Type B pancreatic cell (in vitro differentiated cells): ENCODE results near the gene ASZ1. TPM values are rescaled to one million over a fixed set of nuclear protein-coding genes. Genes with fewer than 3 reads are reported as not detected.
A peak's percentile ranks its signal among the peaks of the same experiment; 100 is the strongest.

Experiments used
- DNase-seq: peaks from one replicate; pipeline ENCODE4 v3.0.0; 2021; ENCODE audit warnings: mixed read lengths; ENCODE audit not compliant: unreplicated experiment; ENCODE audit errors: extremely low spot score
- H3K27ac Mint-ChIP-seq: 2 replicates; pipeline ENCODE4 v1.8.0; 2021; ENCODE audit warnings: mild to moderate bottlenecking, mixed read lengths
- H3K27me3 Mint-ChIP-seq: 2 replicates; pipeline ENCODE4 v1.8.0; 2021; ENCODE audit warnings: mixed read lengths
- H3K36me3 Mint-ChIP-seq: 2 replicates; pipeline ENCODE4 v1.8.0; 2021; ENCODE audit warnings: mixed read lengths
- H3K4me1 Mint-ChIP-seq: one replicate; pipeline ENCODE4 v1.8.0; 2021; ENCODE audit warnings: mixed read lengths; ENCODE audit not compliant: unreplicated experiment
- H3K4me3 Mint-ChIP-seq: 2 replicates; pipeline ENCODE4 v1.8.0; 2021; ENCODE audit warnings: mild to moderate bottlenecking, mixed read lengths
- H3K9me3 Mint-ChIP-seq: 2 replicates; pipeline ENCODE4 v1.8.0; 2021; ENCODE audit warnings: mixed read lengths
- total RNA-seq: library from RNA; stranded (reverse); gene quantifications from 2 replicates; pipeline ENCODE4 v1.2.1, GENCODE V29; 2021; ENCODE audit warnings: low replicate concordance
- TF ChIP-seq, protein P1 (sequence below): fragments of 200-600 bp; sonication (generic); conservative IDR thresholded peaks from 2 replicates; pipeline ENCODE4 v1.5.0; 2021; ENCODE audit warnings: antibody characterized with exemption, mild to moderate bottlenecking

Gene ASZ1
- total RNA-seq, 1 donor from 2014 or later: not detected

DNA sequence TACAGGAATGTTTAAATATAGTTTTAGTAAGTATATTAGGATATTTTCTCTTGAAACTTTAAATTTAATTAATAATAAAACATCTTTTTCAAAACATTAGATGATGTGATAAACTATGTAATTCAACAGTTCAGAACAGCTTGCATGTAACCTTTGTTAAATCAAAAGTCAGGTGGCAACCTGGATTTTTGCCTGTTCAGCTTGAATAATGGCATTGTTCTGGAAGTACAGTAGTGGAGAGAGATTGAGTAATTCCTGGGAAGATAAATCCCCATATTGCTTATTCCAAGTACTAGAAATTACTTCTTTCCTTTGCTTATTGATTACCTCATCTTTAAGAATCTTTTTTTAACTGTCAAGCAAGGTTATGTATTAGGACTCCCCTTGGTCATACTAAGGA lies 32.4 kb upstream of the ASZ1 start:
- DNase-seq: no peak
- Mint-ChIP-seq H3K9me3 (no peaks in the 10 kb centered on the region), H3K27ac (no peak overlapping the region), H3K4me1 (no peaks in the 10 kb centered on the region), H3K36me3 (no peaks in the 10 kb centered on the region), H3K27me3 (no peaks in the 10 kb centered on the region), H3K4me3 (no peak overlapping the region)
- TF ChIP-seq, protein P1, sequence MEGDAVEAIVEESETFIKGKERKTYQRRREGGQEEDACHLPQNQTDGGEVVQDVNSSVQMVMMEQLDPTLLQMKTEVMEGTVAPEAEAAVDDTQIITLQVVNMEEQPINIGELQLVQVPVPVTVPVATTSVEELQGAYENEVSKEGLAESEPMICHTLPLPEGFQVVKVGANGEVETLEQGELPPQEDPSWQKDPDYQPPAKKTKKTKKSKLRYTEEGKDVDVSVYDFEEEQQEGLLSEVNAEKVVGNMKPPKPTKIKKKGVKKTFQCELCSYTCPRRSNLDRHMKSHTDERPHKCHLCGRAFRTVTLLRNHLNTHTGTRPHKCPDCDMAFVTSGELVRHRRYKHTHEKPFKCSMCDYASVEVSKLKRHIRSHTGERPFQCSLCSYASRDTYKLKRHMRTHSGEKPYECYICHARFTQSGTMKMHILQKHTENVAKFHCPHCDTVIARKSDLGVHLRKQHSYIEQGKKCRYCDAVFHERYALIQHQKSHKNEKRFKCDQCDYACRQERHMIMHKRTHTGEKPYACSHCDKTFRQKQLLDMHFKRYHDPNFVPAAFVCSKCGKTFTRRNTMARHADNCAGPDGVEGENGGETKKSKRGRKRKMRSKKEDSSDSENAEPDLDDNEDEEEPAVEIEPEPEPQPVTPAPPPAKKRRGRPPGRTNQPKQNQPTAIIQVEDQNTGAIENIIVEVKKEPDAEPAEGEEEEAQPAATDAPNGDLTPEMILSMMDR: no peak

DNA sequence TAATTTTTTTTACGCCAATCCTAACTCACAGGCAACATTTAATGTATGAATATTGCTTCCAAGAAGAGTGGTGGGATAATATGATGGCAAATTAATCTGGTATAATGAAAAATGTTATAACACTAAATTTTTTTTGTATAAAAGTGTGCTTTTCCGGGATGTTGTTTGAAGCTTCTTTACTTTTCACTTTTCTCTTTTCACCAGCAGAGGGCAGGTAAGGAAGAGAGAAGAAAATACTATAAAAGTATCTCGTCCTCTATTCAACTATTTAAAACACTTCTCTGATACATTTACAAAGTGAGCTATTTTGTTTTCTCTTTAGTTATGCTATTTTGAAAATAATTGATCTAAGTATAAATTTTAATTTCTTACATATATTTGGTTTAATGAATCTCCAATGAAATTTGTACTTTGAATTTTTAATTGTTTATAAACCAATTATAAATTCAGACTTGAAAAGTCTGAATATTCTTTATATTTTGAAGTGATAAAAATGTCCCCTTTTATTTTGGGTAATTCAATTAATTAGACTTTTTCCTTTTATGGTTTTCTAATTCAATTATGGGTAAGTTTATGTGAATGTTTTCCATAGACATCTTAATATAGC lies 31.8 kb upstream of the ASZ1 start:
- Mint-ChIP-seq H3K9me3 (no peaks in the 10 kb centered on the region), H3K36me3 (no peaks in the 10 kb centered on the region), H3K4me3 (no peak overlapping the region), H3K27ac (no peak overlapping the region), H3K27me3 (no peaks in the 10 kb centered on the region), H3K4me1 (no peaks in the 10 kb centered on the region)
- no peak for DNase-seq
- TF ChIP-seq, protein P1: peak; percentile 91

DNA sequence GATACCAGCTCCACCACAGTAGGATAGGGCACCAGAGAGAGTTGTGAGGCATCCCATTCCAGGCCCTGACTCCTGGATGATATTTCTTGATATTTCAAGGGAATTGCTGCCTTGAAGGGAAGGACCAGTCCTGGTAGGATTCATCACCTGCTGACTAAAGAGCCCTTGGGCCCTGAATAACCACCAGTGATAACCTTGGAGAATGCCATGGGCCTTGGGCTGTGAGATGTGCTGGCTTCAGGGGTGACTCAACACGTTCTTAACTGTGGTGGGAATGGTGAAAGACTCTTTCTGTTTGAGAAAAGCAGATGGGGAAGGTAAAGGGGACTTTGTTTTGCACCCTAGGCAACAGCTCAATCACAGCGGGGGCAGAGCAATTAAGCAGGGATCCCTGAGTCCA lies 21.4 kb upstream of the ASZ1 start:
- TF ChIP-seq, protein P1: no peak
- no peak overlapping the region for H3K4me3 Mint-ChIP-seq
- DNase-seq: no peak
- H3K4me1 Mint-ChIP-seq: no peaks in the 10 kb centered on the region
- peaks cover 3% of the 10 kb centered on the region for H3K27me3 Mint-ChIP-seq
- no peaks in the 10 kb centered on the region for H3K9me3 Mint-ChIP-seq
- H3K36me3 Mint-ChIP-seq: no peaks in the 10 kb centered on the region
- no peak overlapping the region for H3K27ac Mint-ChIP-seq

DNA sequence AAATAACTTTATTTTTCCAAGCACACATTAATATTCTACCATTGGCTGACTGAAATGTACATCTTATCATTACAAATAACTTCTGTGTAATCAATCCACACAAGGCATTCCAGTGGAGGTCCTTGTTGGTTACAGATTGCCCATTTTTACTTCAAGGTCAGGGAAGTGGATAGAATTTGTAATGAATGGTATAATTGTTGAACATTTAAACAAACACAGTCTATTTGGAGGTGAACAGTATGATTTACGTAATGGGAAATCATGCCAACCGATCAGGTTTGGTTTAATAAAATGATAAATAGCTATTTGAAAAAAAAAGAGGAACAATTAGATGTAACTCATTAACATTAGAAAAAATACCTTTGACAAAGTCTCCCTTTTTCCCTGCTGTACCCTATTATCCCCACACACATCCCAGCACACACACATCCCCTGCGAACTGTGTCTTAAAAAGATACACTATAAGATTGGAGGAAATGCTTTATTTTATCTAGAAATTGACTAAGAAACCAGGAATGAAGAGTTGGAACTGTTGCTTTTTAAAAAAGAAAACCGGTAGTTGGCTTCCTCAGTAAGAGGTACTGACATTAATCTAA lies 19.0 kb upstream of the ASZ1 start:
- no peaks in the 10 kb centered on the region for H3K27me3 Mint-ChIP-seq
- H3K36me3 Mint-ChIP-seq: no peaks in the 10 kb centered on the region
- no peaks in the 10 kb centered on the region for H3K9me3 Mint-ChIP-seq
- no peaks in the 10 kb centered on the region for H3K4me1 Mint-ChIP-seq
- TF ChIP-seq, protein P1: no peak
- DNase-seq: no peak
- no peak overlapping the region for H3K27ac Mint-ChIP-seq
- H3K4me3 Mint-ChIP-seq: no peak overlapping the region

DNA sequence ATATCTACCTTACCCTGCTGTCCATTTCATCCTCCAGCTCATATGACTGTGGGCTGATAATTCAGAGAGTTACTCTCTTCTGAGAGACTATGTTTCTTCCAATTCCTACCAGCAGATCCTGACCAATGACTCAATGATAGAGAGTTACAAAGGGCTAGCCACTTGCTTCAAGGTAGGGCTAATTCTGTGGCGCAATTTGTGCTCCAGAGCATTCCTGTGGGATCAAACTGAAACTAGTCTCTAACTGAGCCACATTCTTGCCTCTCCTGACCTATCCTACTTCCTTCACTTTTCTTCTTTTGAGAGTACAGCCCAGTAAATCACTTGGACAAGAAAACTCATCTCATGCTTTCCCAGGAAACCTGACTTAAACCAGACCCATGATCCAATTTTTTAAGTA lies 17.9 kb upstream of the ASZ1 start:
- Mint-ChIP-seq H3K27me3 (no peaks in the 10 kb centered on the region), H3K9me3 (peaks cover 4% of the 10 kb centered on the region), H3K27ac (no peak overlapping the region), H3K4me3 (no peak overlapping the region), H3K36me3 (no peaks in the 10 kb centered on the region), H3K4me1 (no peaks in the 10 kb centered on the region)
- TF ChIP-seq, protein P1: no peak
- DNase-seq: no peak
